HEK293T (cell line): ENCODE results near the gene AGBL1.

Source experiments
- ARNT ChIP-seq: fragments of 450-650 bp; IDR thresholded peaks from 2 replicates; pipeline ENCODE4 v1.6.1; 2017; ENCODE audit warnings: mild to moderate bottlenecking
- ELF4 ChIP-seq: fragments of 450-650 bp; IDR thresholded peaks from 2 replicates; pipeline ENCODE4 v1.6.1; 2017; ENCODE audit warnings: antibody characterized with exemption
- FOXK2 ChIP-seq: fragments of 450-650 bp; IDR thresholded peaks from 2 replicates; pipeline ENCODE4 v1.6.1; 2016; ENCODE audit warnings: mild to moderate bottlenecking
- FOXM1 ChIP-seq: fragments of 450-650 bp; IDR thresholded peaks from 2 replicates; pipeline ENCODE4 v1.6.1; 2017; ENCODE audit warnings: mild to moderate bottlenecking, borderline replicate concordance
- HDGF ChIP-seq: fragments of 450-650 bp; IDR thresholded peaks from 2 replicates; pipeline ENCODE4 v1.6.1; 2017; ENCODE audit warnings: antibody characterized with exemption, borderline replicate concordance
- SP1 ChIP-seq: fragments of 450-650 bp; IDR thresholded peaks from 2 replicates; pipeline ENCODE4 v1.6.1; 2017

- TF ChIP-seq ELF4 (no peak), FOXK2 (no peak), ARNT (no peak), HDGF (no peak), SP1 (no peak), FOXM1 (no peak)
Measured at GRCh38 chr15:86444527-86444926, 364.9 kb downstream of the AGBL1 start.
